ENCODE measurements around the gene ENPP3. TPM values are rescaled to one million over a fixed set of nuclear protein-coding genes. Genes with fewer than 3 reads are reported as not detected.

ENPP3 gene
- total RNA-seq, 1 donor from 2014 or later, result 0.09 TPM

DNA sequence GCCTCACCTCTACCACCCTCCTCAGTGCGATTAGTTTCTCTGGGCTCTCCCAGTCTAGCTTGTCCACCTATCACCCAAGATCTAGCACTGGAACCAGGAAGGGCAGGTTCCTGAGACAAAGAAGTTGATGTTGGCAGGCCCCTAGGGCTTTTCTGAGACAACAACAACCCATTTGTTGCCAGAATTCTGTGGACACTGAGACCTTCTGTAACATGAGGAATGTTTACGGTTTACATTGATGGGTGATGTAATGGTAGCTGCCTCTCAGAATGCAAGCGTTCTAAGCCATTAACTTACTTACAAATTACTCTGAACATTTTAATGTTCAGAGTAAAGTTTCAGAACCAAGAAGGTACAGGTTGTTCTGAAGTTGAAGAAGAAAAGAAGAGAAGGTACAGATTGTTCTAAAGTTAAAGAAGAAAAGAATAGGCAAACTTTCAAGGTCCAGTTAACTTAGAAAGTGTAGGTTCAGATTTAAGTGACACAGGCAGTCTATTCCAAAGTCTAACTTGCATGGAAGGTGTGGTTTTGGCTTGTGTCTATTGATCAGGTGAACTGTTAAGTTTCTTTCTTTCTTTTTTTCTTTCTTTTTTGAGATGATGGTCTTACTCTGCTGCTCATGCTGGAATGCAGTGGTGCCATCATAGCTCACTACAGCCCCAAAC lies 5.3 kb upstream of the ENPP3 start:
- Mint-ChIP-seq H3K27ac (no peak overlapping the region), H3K36me3 (no peaks in the 10 kb centered on the region), H3K27me3 (ENCODE audit: insufficient read depth, low read depth) (no peaks in the 10 kb centered on the region), H3K9me3 (no peaks in the 10 kb centered on the region), H3K4me3 (no peak overlapping the region), H3K4me1 (peaks cover 10% of the 10 kb centered on the region)
- Histone ChIP-seq H3K4me3 (no peak overlapping the region), H4K20me1 (ENCODE audit: low read depth) (no peaks in the 10 kb centered on the region), H3K9ac (no peak overlapping the region), H3K9me3 (ENCODE audit: low read depth) (no peaks in the 10 kb centered on the region), H3K79me2 (ENCODE audit: low read depth) (peaks cover 8% of the 10 kb centered on the region), H3K27me3 (no peaks in the 10 kb centered on the region), H3K4me2 (no peak overlapping the region), H3K4me1 (peaks cover 5% of the 10 kb centered on the region), H3K36me3 (no peaks in the 10 kb centered on the region), H2AFZ (replicated peaks) (no peak overlapping the region), H3K27ac (no peak overlapping the region), H3F3A (ENCODE audit: low read depth) (peaks cover 8% of the 10 kb centered on the region)
- DNase-seq (ENCODE audit: low spot score), result no peak
- no peak for TF ChIP-seq EZH2 (IDR thresholded peaks at IDR 0.05)
- no peak for TF ChIP-seq EZH2phosphoT487 (IDR thresholded peaks at IDR 0.05)
- no peak for TF ChIP-seq CTCF (IDR thresholded peaks at IDR 0.05)

- Histone ChIP-seq H3K36me3 (no peaks in the 10 kb centered on the region), H3F3A (ENCODE audit: low read depth) (no peaks in the 10 kb centered on the region), H3K4me2 (no peak overlapping the region), H3K4me3 (no peak overlapping the region), H3K27me3 (no peaks in the 10 kb centered on the region), H3K9ac (no peak overlapping the region), H4K20me1 (ENCODE audit: low read depth) (no peaks in the 10 kb centered on the region), H3K9me3 (ENCODE audit: low read depth) (no peaks in the 10 kb centered on the region), H3K79me2 (ENCODE audit: low read depth) (no peaks in the 10 kb centered on the region), H3K4me1 (no peaks in the 10 kb centered on the region), H2AFZ (replicated peaks) (no peak overlapping the region), H3K27ac (no peak overlapping the region)
- H3K9me3 Mint-ChIP-seq, result no peaks in the 10 kb centered on the region
- TF ChIP-seq CTCF (IDR thresholded peaks at IDR 0.05), result no peak
- no peak for TF ChIP-seq EZH2phosphoT487 (IDR thresholded peaks at IDR 0.05)
- no peak for TF ChIP-seq EZH2 (IDR thresholded peaks at IDR 0.05)
- no peak overlapping the region for H3K4me3 Mint-ChIP-seq
- no peaks in the 10 kb centered on the region for H3K36me3 Mint-ChIP-seq
- H3K27me3 Mint-ChIP-seq (ENCODE audit: insufficient read depth, low read depth), result no peaks in the 10 kb centered on the region
- no peak overlapping the region for H3K27ac Mint-ChIP-seq
- H3K4me1 Mint-ChIP-seq, result no peaks in the 10 kb centered on the region
- DNase-seq (ENCODE audit: low spot score), result no peak
These were observed 1.4 kb upstream of the ENPP3 start for GRCh38 chr6:131635384-131636340.

GRCh38 chr6:131638013-131638412 lies 911 bp downstream of the ENPP3 start:
- Mint-ChIP-seq H3K36me3 (no peaks in the 10 kb centered on the region), H3K4me1 (no peaks in the 10 kb centered on the region), H3K9me3 (no peaks in the 10 kb centered on the region), H3K4me3 (no peak overlapping the region), H3K27ac (no peak overlapping the region), H3K27me3 (ENCODE audit: insufficient read depth, low read depth) (no peaks in the 10 kb centered on the region)
- Histone ChIP-seq H2AFZ (replicated peaks) (no peak overlapping the region), H3K27me3 (no peaks in the 10 kb centered on the region), H3K27ac (no peak overlapping the region), H4K20me1 (ENCODE audit: low read depth) (no peaks in the 10 kb centered on the region), H3K4me3 (no peak overlapping the region), H3K9ac (no peak overlapping the region), H3F3A (ENCODE audit: low read depth) (no peaks in the 10 kb centered on the region), H3K79me2 (ENCODE audit: low read depth) (no peaks in the 10 kb centered on the region), H3K4me2 (no peak overlapping the region), H3K4me1 (no peaks in the 10 kb centered on the region), H3K9me3 (ENCODE audit: low read depth) (no peaks in the 10 kb centered on the region), H3K36me3 (no peaks in the 10 kb centered on the region)
- TF ChIP-seq EZH2 (IDR thresholded peaks at IDR 0.05) (no peak), CTCF (IDR thresholded peaks at IDR 0.05) (no peak), EZH2phosphoT487 (IDR thresholded peaks at IDR 0.05) (no peak)
- no peak for DNase-seq (ENCODE audit: low spot score)

All from neural progenitor cell (in vitro differentiated cells).